Fibroblast of pulmonary artery (primary cell): ENCODE results near the gene SOX6.

ENCODE experiments used
- DNase-seq: peaks from one replicate; pipeline ENCODE4 v3.0.0-alpha.2; 2010; ENCODE audit warnings: low read depth
- H3K4me3 ChIP-seq: replicated peaks from 2 replicates; pipeline ENCODE4 v1.5.1; 2011; ENCODE audit warnings: low read depth, mild to moderate bottlenecking, control low read depth, low read length, moderate library complexity
- TF ChIP-seq, protein P1 (sequence below): IDR thresholded peaks from 2 replicates; pipeline ENCODE4 v1.5.1; 2011; ENCODE audit warnings: mild to moderate bottlenecking, control low read depth, low read length, inconsistent platforms; ENCODE audit errors: missing control alignments

Gene SOX6

DNA sequence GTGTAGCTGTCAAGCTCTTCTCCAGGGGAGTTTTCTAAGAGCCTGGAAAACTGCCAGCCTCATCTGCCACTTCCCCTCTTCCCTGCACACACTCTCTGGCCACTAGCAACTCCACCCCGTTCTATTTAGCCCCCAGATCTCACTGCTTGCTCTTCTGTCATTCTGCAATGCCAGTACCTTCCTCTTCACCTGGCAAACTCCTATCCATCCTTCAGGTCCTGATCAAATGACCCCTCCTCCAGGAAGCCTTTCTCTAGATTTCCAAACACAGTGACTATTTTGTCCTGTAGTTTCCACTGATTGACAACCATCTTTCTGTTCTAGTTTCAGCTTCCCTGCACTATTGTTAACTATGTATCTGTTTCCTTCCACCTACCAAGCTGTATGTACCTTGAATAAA is 437.7 kb downstream of the SOX6 start:
- TF ChIP-seq, protein P1, sequence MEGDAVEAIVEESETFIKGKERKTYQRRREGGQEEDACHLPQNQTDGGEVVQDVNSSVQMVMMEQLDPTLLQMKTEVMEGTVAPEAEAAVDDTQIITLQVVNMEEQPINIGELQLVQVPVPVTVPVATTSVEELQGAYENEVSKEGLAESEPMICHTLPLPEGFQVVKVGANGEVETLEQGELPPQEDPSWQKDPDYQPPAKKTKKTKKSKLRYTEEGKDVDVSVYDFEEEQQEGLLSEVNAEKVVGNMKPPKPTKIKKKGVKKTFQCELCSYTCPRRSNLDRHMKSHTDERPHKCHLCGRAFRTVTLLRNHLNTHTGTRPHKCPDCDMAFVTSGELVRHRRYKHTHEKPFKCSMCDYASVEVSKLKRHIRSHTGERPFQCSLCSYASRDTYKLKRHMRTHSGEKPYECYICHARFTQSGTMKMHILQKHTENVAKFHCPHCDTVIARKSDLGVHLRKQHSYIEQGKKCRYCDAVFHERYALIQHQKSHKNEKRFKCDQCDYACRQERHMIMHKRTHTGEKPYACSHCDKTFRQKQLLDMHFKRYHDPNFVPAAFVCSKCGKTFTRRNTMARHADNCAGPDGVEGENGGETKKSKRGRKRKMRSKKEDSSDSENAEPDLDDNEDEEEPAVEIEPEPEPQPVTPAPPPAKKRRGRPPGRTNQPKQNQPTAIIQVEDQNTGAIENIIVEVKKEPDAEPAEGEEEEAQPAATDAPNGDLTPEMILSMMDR = no peak
- DNase-seq = no peak
- H3K4me3 ChIP-seq = no peak overlapping the region

DNA sequence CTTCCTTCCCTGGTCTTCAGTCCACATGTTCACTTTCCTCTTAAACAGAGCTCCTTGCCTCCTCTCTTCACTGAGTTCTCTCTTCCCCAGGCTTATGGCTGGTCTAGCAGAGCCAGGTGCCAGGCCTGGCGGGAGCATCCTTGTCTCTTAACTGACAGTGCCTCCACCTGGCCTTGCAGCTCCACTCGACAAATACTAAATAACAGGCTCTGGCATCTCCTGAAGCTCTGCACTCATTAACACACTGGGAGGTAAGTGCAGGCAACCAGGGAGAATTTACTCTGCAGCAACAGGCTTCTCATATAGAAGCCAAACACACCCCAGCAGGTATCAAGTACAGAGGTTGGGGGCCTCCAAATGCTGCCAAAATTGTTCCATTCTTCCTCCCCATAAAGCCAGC is 438.1 kb downstream of the SOX6 start:
- DNase-seq = no peak
- no peak overlapping the region for H3K4me3 ChIP-seq
- TF ChIP-seq, protein P1 = no peak
